ENCODE data around the gene OPRM1. TPM values are rescaled to one million over a fixed set of nuclear protein-coding genes. Genes with fewer than 3 reads are reported as not detected.

Gene OPRM1
- total RNA-seq, 1 experiment from 2014 or later, result not detected

- Histone ChIP-seq H3K23me2 (ENCODE audit: insufficient read length, low read depth, low read length, poor library complexity, severe bottlenecking) (no peaks in the 10 kb centered on the region), H2BK120ac (ENCODE audit: low read depth, low read length, poor library complexity, severe bottlenecking) (no peak overlapping the region), H3K27ac (ENCODE audit: insufficient read length, low read depth, low read length) (no peak overlapping the region), H4K20me1 (ENCODE audit: control insufficient read depth, insufficient read depth, insufficient read length) (no peaks in the 10 kb centered on the region), H3K4me2 (ENCODE audit: insufficient read depth, insufficient read length, low read length) (no peak overlapping the region), H3K9ac (ENCODE audit: extremely low read depth, insufficient read length, low read length) (no peak overlapping the region), H2BK5ac (ENCODE audit: insufficient read length, low read length) (no peak overlapping the region), H3K23ac (ENCODE audit: insufficient read length, low read depth, low read length) (no peak overlapping the region), H3K79me1 (ENCODE audit: insufficient read depth, low read depth, low read length, poor library complexity, severe bottlenecking) (no peaks in the 10 kb centered on the region), H3K4me1 (ENCODE audit: insufficient read depth, low read length) (no peaks in the 10 kb centered on the region), H4K8ac (replicated peaks; ENCODE audit: insufficient read length, low read depth, low read length) (no peak overlapping the region), H2AK5ac (ENCODE audit: insufficient read length, low read length) (no peak overlapping the region), H3K79me2 (ENCODE audit: insufficient read depth, low read length) (no peaks in the 10 kb centered on the region), H3K9me3 (ENCODE audit: control insufficient read depth, low read depth, low read length) (no peaks in the 10 kb centered on the region), H2AFZ (ENCODE audit: low read length) (no peak overlapping the region), H4K5ac (ENCODE audit: insufficient read length, low read depth, low read length) (no peak overlapping the region), H3K27me3 (ENCODE audit: insufficient read depth, low read length) (no peaks in the 10 kb centered on the region), H2BK12ac (ENCODE audit: insufficient read length, low read depth, low read length) (no peak overlapping the region), H2BK15ac (ENCODE audit: low read depth, low read length) (no peak overlapping the region), H3K56ac (ENCODE audit: insufficient read length, low read depth, low read length) (no peak overlapping the region), H3T11ph (ENCODE audit: low read length) (no peak overlapping the region), H3K14ac (ENCODE audit: insufficient read depth, low read length) (no peak overlapping the region), H2BK20ac (ENCODE audit: low read depth, low read length, poor library complexity, severe bottlenecking) (no peak overlapping the region), H3K18ac (ENCODE audit: insufficient read length, low read depth, low read length) (no peak overlapping the region), H4K91ac (ENCODE audit: insufficient read length, low read depth, low read length) (no peak overlapping the region), H3K4ac (ENCODE audit: low read depth, low read length) (no peak overlapping the region)
- H3K27ac Mint-ChIP-seq, result no peak overlapping the region
- peaks cover 3 to 9% of the 10 kb centered on the region in 2 experiments; a peak in 2 of 4 replicates for H3K4me1 Mint-ChIP-seq
- no peak for DNase-seq
- no peaks in the 10 kb centered on the region for H3K36me3 Mint-ChIP-seq (ENCODE audit: insufficient read depth in 1 of 3, low read depth in 3 of 3)
- TF ChIP-seq CTCF (conservative IDR thresholded peaks at IDR 0.05), result no peak
- H3K4me3 Mint-ChIP-seq, result no peak overlapping the region
- no peaks in the 10 kb centered on the region for H3K27me3 Mint-ChIP-seq (ENCODE audit: low read depth)
- H3K9me3 Mint-ChIP-seq, result peaks cover 0 to 3% of the 10 kb centered on the region in 2 experiments; a peak in 1 of 5 replicates
- no CpG with 5 or more reads among the region's 1 CpG for WGBS (ENCODE audit: extremely low coverage, insufficient read length, low lambda C conversion rate)
These were observed 18.1 kb downstream of the OPRM1 start for GRCh38 chr6:154057098-154057497.

Measured in H9 (cell line).